ENCODE results near the gene GZMM. TPM values are rescaled to one million over a fixed set of nuclear protein-coding genes. Genes with fewer than 3 reads are reported as not detected.

GZMM gene
- total RNA-seq, result not detected
- under 1 TPM; 0.11 to 0.23 (median 0.14) TPM for polyA plus RNA-seq
- long read RNA-seq, donor 1, result 0 reads
- long read RNA-seq, donor 2, result 0 reads

- intact Hi-C loops (cut with DNase I), result no loop called here
- WGBS, 3 donors, result 47 to 57% (median 53%) methylated on average over 28 to 31 of the region's 31 CpGs
- ATAC-seq, result peak in 3 of 4 donors; percentile 23 to 34 (median 34)
- Histone ChIP-seq H3K4me3 (no peak within 1 kb of the TSS), H3K4me1 (no peaks in the 10 kb centered on the region), H3K36me3 (ENCODE audit: insufficient read depth in 1 of 2, low read depth in 1 of 2) (peaks cover 0 to 33% of the 10 kb centered on the region in 2 donors), H3K27me3 (ENCODE audit: insufficient read depth in 3 of 3, low read length in 2 of 3) (no peaks in the 10 kb centered on the region), H3K27ac (no peak within 1 kb of the TSS), H3K9me3 (no peaks in the 10 kb centered on the region)
- DNase-seq, result no peak
- no peak for TF ChIP-seq CTCF (IDR thresholded peaks at IDR 0.05)
These were observed at the start of gene GZMM for GRCh38 chr19:543910-544608. Gene GZMM (plus strand): TSS chr19:544053. CDS start chr19:544072, 19 bp downstream.

DNA sequence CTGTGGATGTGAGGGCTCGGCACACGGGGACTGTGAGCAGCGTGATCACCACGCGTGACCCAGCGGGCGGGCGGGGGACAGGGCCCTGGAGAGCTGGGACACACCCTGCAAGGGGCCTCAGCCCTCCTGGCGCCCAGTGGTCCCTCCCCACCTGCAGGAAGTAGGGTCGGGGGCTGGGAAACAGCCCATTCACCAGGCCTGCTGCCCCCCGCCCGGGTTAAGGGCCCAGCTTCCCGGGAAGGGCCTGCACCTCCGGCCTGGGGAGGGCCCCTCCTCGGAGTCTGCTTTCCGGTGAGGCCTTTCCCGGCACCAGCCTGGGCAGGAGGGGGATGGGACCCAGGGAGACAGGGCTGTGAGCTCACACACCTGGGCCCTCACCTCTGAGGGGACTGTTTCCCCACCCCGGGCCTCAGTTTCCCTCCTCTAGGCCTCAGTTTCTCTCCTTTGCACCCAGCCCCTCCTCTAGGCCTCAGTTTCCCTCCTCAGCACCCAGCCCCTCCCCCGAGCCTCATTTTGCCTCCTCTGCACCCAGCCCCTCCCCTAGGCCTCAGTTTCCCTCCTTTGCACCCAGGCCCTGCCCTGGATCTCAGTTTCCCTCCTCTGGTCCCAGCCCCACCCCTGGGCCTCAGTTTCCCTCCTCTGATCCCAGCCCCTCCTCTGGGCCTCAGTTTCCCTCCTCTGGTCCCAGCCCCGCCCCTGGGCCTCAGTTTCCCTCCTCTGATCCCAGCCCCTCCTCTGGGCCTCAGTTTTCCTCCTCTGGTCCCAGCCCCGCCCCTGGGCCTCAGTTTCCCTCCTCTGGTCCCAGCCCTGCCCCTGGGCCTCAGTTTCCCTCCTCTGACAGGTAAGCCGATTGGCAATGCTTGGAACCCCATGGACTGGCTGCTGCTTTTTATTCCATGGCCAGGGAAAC, 49.4 kb upstream of the GZMM start:
- DNase-seq, result peak; percentile 4 to 55
- Histone ChIP-seq H3K36me3 (ENCODE audit: insufficient read depth in 1 of 2, low read depth in 1 of 2) (no peaks in the 10 kb centered on the region), H3K4me1 (peaks cover 11% of the 10 kb centered on the region), H3K27me3 (ENCODE audit: insufficient read depth in 3 of 3, low read length in 2 of 3) (peaks cover 0 to 34% (median 20%) of the 10 kb centered on the region in 3 donors), H3K9me3 (no peaks in the 10 kb centered on the region), H3K27ac (no peak overlapping the region), H3K4me3 (no peak overlapping the region)
- 38 to 44% (median 40%) methylated on average over 20 to 22 of the region's 22 CpGs for WGBS, 3 donors
- intact Hi-C loops (cut with DNase I), result no loop called here
- ATAC-seq, result no peak
- TF ChIP-seq CTCF (IDR thresholded peaks at IDR 0.05), result no peak

DNA sequence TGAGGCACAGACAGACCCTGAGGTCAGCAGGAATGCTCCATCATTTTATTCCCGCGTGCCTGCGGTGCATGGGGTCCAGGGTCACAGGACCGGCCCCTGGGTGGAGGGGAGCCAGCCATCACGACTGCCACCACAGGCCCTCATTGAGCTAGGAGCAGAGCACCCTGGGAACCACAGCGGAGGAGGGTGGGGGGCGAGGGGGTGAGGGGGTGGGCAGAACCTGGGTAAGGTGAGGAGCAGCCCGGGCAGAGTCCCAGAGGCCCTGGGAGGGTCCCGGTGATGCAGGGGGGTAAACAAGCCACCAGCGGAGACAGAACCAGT, 48.8 kb upstream of the GZMM start:
- Histone ChIP-seq H3K4me1 (peaks cover 7% of the 10 kb centered on the region), H3K4me3 (no peak overlapping the region), H3K9me3 (no peaks in the 10 kb centered on the region), H3K27ac (no peak overlapping the region), H3K36me3 (ENCODE audit: insufficient read depth in 1 of 2, low read depth in 1 of 2) (no peaks in the 10 kb centered on the region), H3K27me3 (ENCODE audit: insufficient read depth in 3 of 3, low read length in 2 of 3) (peaks cover 0 to 34% (median 20%) of the 10 kb centered on the region in 3 donors)
- DNase-seq, result peak; percentile 2 to 44
- no peak for TF ChIP-seq CTCF (IDR thresholded peaks at IDR 0.05)
- ATAC-seq, result no peak
- 42 to 47% (median 46%) methylated on average over 10 of the region's 10 CpGs for WGBS, 3 donors
- intact Hi-C loops (cut with DNase I), result no loop called here

DNA sequence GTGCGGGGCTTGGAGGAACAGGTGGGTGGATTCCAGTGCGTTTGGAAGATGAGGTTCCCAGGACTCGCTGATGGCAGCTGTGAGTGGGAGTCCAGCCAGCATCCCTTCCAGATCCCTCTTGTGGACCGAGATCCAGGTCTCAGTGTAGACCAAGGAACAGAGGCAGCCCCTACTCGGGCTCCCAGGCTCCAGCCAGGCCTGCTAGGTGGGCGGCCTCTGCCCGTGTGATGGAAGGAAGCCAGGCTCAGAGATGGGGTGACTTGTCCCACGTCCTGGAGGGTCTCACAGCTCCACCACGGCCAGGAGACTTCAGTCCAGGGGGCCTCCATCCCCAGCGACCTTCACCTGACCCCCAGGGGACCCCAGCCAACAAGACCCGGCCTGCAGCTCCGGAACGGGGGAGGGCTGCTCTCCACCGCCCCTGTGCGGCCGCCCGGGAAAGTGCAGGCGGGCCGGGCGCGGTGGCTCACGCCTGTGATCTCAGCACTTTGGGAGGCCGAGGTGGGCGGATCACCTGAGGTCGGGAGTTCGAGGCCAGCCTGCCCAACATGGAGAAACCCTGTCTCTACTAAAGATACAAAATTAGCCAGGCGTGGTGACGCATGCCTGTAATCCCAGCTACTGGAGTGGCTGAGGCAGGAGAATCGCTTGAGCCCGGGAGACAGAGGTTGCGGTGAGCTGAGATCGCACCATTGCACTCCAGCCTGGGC, 48.3 kb upstream of the GZMM start:
- Histone ChIP-seq H3K4me3 (no peak overlapping the region), H3K36me3 (ENCODE audit: insufficient read depth in 1 of 2, low read depth in 1 of 2) (no peaks in the 10 kb centered on the region), H3K9me3 (no peaks in the 10 kb centered on the region), H3K4me1 (peaks cover 2% of the 10 kb centered on the region), H3K27me3 (ENCODE audit: insufficient read depth in 3 of 3, low read length in 2 of 3) (peaks cover 0 to 34% (median 20%) of the 10 kb centered on the region in 3 donors), H3K27ac (no peak overlapping the region)
- DNase-seq (peak; percentile 31 to 54), ATAC-seq (peak in 2 of 4 donors; percentile 15 to 20)
- intact Hi-C loops (cut with DNase I), result no loop called here
- WGBS, 3 donors, result 6 to 16% (median 14%) methylated on average over 29 to 32 of the region's 32 CpGs
- peak; percentile 61 for TF ChIP-seq CTCF (IDR thresholded peaks at IDR 0.05)
